Measurements from ENCODE around the gene CRYBG3. TPM values are rescaled to one million over a fixed set of nuclear protein-coding genes. Genes with fewer than 3 reads are reported as not detected.

Gene CRYBG3
- total and polyA plus RNA-seq, 2 of the 13 experiments (the other 11 are each of a cell fraction or from before 2014, with no cell fraction given) = 3.8 to 15.9 TPM

DNA sequence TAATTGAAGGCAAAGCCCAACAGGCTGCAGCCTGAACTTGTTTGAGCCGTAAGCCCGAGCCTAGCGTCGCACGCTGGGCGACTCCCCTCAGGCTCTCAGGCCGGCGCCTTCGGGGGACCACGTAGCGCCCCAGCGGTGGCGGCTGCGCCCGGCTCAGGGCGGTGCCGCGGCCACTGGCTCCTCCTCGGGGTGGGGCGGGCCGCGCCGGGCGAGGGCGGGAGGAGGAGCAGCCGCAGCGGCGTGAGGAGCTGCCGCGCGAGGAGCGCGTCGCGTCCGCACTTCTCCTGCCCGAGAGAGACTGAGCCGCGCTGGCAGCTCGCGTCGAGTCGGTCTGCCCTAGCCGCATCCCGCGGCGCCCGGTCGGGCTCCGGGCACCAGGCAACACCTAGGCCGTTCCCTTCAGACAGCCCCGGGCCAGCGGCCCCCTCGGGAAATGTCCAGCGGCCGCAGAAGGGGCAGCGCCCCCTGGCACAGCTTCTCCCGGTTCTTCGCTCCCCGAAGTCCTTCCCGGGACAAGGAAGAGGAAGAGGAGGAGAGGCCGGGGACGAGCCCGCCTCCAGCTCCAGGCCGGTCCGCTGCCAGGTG is at the start of gene CRYBG3 (continued):
- no peak for TF ChIP-seq ZNF768 (CRISPR knock-in tag; IDR thresholded peaks at IDR 0.05)
- TF ChIP-seq, protein P1, sequence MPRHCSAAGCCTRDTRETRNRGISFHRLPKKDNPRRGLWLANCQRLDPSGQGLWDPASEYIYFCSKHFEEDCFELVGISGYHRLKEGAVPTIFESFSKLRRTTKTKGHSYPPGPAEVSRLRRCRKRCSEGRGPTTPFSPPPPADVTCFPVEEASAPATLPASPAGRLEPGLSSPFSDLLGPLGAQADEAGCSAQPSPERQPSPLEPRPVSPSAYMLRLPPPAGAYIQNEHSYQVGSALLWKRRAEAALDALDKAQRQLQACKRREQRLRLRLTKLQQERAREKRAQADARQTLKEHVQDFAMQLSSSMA (CRISPR knock-in tag; IDR thresholded peaks at IDR 0.05) = no peak
- no peak for TF ChIP-seq GABPA (IDR thresholded peaks at IDR 0.05; ENCODE audit: low read depth, low read length)
- TF ChIP-seq GABPA (CRISPR knock-in tag; IDR thresholded peaks at IDR 0.05; ENCODE audit: low read depth) = no peak
- peak; percentile 53 for TF ChIP-seq MAF1 (CRISPR knock-in tag; IDR thresholded peaks at IDR 0.05; ENCODE audit: borderline replicate concordance)
- no peak for TF ChIP-seq NFE2L2 (IDR thresholded peaks at IDR 0.05; ENCODE audit: low read length)
- no peak; the same call in 1 of the 2 replicates for TF ChIP-seq KAT7 (CRISPR knock-in tag; IDR thresholded peaks at IDR 0.05; ENCODE audit: borderline replicate concordance)
- no peak for TF ChIP-seq NFRKB (IDR thresholded peaks at IDR 0.05)
- no peak for TF ChIP-seq NR2F2 (IDR thresholded peaks at IDR 0.05; ENCODE audit: borderline replicate concordance, low read depth)
- TF ChIP-seq ZNF703 (CRISPR knock-in tag; IDR thresholded peaks at IDR 0.05; ENCODE audit: borderline replicate concordance) = no peak
- TF ChIP-seq ZNF496 (CRISPR knock-in tag; IDR thresholded peaks at IDR 0.05; ENCODE audit: insufficient replicate concordance) = no peak
- TF ChIP-seq, protein P2, sequence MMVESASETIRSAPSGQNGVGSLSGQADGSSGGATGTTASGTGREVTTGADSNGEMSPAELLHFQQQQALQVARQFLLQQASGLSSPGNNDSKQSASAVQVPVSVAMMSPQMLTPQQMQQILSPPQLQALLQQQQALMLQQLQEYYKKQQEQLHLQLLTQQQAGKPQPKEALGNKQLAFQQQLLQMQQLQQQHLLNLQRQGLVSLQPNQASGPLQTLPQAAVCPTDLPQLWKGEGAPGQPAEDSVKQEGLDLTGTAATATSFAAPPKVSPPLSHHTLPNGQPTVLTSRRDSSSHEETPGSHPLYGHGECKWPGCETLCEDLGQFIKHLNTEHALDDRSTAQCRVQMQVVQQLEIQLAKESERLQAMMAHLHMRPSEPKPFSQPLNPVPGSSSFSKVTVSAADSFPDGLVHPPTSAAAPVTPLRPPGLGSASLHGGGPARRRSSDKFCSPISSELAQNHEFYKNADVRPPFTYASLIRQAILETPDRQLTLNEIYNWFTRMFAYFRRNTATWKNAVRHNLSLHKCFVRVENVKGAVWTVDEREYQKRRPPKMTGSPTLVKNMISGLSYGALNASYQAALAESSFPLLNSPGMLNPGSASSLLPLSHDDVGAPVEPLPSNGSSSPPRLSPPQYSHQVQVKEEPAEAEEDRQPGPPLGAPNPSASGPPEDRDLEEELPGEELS (CRISPR knock-in tag; IDR thresholded peaks at IDR 0.05) = no peak
- TF ChIP-seq, protein P3, sequence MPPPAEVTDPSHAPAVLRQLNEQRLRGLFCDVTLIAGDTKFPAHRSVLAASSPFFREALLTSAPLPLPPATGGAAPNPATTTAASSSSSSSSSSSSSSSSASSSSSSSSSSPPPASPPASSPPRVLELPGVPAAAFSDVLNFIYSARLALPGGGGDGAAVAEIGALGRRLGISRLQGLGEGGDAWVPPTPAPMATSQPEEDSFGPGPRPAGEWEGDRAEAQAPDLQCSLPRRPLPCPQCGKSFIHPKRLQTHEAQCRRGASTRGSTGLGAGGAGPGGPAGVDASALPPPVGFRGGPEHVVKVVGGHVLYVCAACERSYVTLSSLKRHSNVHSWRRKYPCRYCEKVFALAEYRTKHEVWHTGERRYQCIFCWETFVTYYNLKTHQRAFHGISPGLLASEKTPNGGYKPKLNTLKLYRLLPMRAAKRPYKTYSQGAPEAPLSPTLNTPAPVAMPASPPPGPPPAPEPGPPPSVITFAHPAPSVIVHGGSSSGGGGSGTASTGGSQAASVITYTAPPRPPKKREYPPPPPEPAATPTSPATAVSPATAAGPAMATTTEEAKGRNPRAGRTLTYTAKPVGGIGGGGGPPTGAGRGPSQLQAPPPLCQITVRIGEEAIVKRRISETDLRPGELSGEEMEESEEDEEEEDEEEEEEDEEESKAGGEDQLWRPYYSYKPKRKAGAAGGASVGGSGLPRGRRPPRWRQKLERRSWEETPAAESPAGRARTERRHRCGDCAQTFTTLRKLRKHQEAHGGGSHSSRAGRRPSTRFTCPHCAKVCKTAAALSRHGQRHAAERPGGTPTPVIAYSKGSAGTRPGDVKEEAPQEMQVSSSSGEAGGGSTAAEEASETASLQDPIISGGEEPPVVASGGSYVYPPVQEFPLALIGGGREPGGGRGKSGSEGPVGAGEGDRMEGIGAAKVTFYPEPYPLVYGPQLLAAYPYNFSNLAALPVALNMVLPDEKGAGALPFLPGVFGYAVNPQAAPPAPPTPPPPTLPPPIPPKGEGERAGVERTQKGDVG (CRISPR knock-in tag; IDR thresholded peaks at IDR 0.05; ENCODE audit: borderline replicate concordance) = no peak
- TF ChIP-seq AGO1 (IDR thresholded peaks at IDR 0.05; ENCODE audit: low read depth, low read length, poor library complexity, severe bottlenecking) = no peak
- TF ChIP-seq ATF1 (CRISPR knock-in tag; IDR thresholded peaks at IDR 0.05) = no peak
- TF ChIP-seq, protein P4, sequence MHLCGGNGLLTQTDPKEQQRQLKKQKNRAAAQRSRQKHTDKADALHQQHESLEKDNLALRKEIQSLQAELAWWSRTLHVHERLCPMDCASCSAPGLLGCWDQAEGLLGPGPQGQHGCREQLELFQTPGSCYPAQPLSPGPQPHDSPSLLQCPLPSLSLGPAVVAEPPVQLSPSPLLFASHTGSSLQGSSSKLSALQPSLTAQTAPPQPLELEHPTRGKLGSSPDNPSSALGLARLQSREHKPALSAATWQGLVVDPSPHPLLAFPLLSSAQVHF (CRISPR knock-in tag; IDR thresholded peaks at IDR 0.05) = no peak
- TF ChIP-seq FOXA1 (IDR thresholded peaks at IDR 0.05) = no peak
- 0 out of 2 replicates have a peak, but pooled peaks have one; percentile 19 for TF ChIP-seq FOXA1 (CRISPR knock-in tag; IDR thresholded peaks at IDR 0.05)
- no peak for TF ChIP-seq ZZZ3 (CRISPR knock-in tag; IDR thresholded peaks at IDR 0.05; ENCODE audit: borderline replicate concordance)
- no peak for TF ChIP-seq HMG20A (CRISPR knock-in tag; IDR thresholded peaks at IDR 0.05; ENCODE audit: borderline replicate concordance)
- peak; percentile 85; the same call in 1 of the 2 replicates for TF ChIP-seq ZC3H13 (CRISPR knock-in tag; IDR thresholded peaks at IDR 0.05)
- TF ChIP-seq, protein P5, sequence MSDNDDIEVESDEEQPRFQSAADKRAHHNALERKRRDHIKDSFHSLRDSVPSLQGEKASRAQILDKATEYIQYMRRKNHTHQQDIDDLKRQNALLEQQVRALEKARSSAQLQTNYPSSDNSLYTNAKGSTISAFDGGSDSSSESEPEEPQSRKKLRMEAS (IDR thresholded peaks at IDR 0.05) = peak; percentile 79
- no peak for TF ChIP-seq ZBTB1 (CRISPR knock-in tag; IDR thresholded peaks at IDR 0.05; ENCODE audit: borderline replicate concordance)
- no peak for TF ChIP-seq NCOR1 (IDR thresholded peaks at IDR 0.05; ENCODE audit: borderline replicate concordance, low read length)
- TF ChIP-seq RBFOX2 (IDR thresholded peaks at IDR 0.05; ENCODE audit: low read depth, low read length) = peak; percentile 92
